ENCODE measurements around the gene HPCAL4. TPM values are rescaled to one million over a fixed set of nuclear protein-coding genes. Genes with fewer than 3 reads are reported as not detected.

Gene HPCAL4
- total RNA-seq, 1 donor from 2014 or later, result 0.49 TPM

GRCh38 chr1:39694026-39694425 lies 2.8 kb upstream of the HPCAL4 start:
- peaks cover 96% of the 10 kb centered on the region for H3K27me3 Mint-ChIP-seq (ENCODE audit: low read depth)

DNA sequence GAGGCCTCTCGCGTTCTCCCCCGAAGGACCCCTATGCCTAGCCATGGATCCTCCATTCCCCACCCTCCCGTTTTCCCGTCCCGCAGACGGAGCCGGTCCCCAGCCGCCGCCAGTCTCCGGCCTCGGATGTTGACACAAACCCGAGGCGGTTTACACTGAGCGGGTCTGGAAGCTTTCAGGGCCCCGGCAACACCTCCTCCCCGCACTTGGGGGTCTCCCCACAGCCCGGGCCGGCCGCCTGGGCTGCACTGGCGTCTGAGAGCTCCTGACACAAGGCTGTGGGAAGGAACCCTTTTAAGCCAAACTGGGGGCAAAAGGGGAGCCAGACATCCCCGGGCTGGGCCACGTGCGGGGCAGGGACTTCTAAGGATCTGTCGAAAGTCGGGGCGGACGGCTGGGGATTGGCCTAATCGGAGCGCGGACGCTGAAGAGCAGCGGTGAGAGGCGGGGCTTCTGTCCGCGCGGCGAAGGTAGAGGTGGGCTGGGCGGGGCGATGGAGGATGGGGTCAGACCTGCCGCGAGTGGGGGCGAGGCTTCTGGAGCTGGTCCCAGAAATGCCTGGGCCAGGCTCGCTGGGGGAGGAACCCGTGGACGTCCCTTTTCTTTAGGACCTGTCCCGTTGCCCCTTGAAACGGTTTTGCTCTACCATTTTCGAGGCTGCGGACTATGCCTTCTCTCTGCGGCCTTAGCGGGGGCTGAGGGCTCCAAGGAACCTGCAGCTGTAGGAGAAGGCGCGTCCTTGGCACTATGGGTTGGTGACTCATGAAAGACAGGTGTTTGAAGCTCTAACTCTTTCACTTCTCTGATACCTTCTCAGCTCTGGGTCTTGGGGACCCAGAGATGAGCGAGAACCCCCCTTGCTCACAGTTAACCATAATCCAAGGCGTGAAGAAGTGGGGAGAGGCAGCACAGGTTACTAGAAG lies 1.2 kb upstream of the HPCAL4 start:
- no peak for DNase-seq (ENCODE audit: low read depth, low spot score)
- H3K9me3 Mint-ChIP-seq, result no peaks in the 10 kb centered on the region
- H3K4me3 Mint-ChIP-seq, result peak overlapping the region; percentile 60
- TF ChIP-seq, protein P1, sequence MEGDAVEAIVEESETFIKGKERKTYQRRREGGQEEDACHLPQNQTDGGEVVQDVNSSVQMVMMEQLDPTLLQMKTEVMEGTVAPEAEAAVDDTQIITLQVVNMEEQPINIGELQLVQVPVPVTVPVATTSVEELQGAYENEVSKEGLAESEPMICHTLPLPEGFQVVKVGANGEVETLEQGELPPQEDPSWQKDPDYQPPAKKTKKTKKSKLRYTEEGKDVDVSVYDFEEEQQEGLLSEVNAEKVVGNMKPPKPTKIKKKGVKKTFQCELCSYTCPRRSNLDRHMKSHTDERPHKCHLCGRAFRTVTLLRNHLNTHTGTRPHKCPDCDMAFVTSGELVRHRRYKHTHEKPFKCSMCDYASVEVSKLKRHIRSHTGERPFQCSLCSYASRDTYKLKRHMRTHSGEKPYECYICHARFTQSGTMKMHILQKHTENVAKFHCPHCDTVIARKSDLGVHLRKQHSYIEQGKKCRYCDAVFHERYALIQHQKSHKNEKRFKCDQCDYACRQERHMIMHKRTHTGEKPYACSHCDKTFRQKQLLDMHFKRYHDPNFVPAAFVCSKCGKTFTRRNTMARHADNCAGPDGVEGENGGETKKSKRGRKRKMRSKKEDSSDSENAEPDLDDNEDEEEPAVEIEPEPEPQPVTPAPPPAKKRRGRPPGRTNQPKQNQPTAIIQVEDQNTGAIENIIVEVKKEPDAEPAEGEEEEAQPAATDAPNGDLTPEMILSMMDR (conservative IDR thresholded peaks at IDR 0.05), result no peak
- peaks cover 96% of the 10 kb centered on the region for H3K27me3 Mint-ChIP-seq (ENCODE audit: low read depth)
- peaks cover 15% of the 10 kb centered on the region for H3K4me1 Mint-ChIP-seq
- H3K27ac Mint-ChIP-seq (ENCODE audit: unreplicated experiment), result no peak overlapping the region
- H3K36me3 Mint-ChIP-seq (ENCODE audit: low read depth), result no peaks in the 10 kb centered on the region

More at GRCh38 chr1:39694026-39694425, 2.8 kb upstream of the HPCAL4 start:
- TF ChIP-seq, protein P1 (conservative IDR thresholded peaks at IDR 0.05), result no peak
- DNase-seq (ENCODE audit: low read depth, low spot score), result no peak
- Mint-ChIP-seq H3K27ac (ENCODE audit: unreplicated experiment) (no peak overlapping the region), H3K36me3 (ENCODE audit: low read depth) (no peaks in the 10 kb centered on the region), H3K4me3 (no peak overlapping the region), H3K9me3 (no peaks in the 10 kb centered on the region), H3K4me1 (peaks cover 15% of the 10 kb centered on the region)

- H3K4me1 Mint-ChIP-seq, result peaks cover 15% of the 10 kb centered on the region
- H3K4me3 Mint-ChIP-seq, result peak overlapping the region; percentile 69
Observed at GRCh38 chr1:39690794-39691382, 345 bp downstream of the HPCAL4 start.

GRCh38 chr1:39690225-39690624 lies 1.0 kb downstream of the HPCAL4 start:
- Mint-ChIP-seq H3K9me3 (no peaks in the 10 kb centered on the region), H3K27me3 (ENCODE audit: low read depth) (peaks cover 91% of the 10 kb centered on the region), H3K4me3 (peak overlapping the region; percentile 40), H3K27ac (ENCODE audit: unreplicated experiment) (no peak overlapping the region), H3K4me1 (peaks cover 15% of the 10 kb centered on the region), H3K36me3 (ENCODE audit: low read depth) (no peaks in the 10 kb centered on the region)
- no peak for DNase-seq (ENCODE audit: low read depth, low spot score)
- TF ChIP-seq, protein P1 (conservative IDR thresholded peaks at IDR 0.05), result no peak

More at GRCh38 chr1:39690794-39691382, 345 bp downstream of the HPCAL4 start:
- H3K9me3 Mint-ChIP-seq, result no peaks in the 10 kb centered on the region
- no peaks in the 10 kb centered on the region for H3K36me3 Mint-ChIP-seq (ENCODE audit: low read depth)
- H3K27ac Mint-ChIP-seq (ENCODE audit: unreplicated experiment), result no peak overlapping the region
- TF ChIP-seq, protein P1 (conservative IDR thresholded peaks at IDR 0.05), result no peak
- DNase-seq (ENCODE audit: low read depth, low spot score), result no peak
- H3K27me3 Mint-ChIP-seq (ENCODE audit: low read depth), result peaks cover 97% of the 10 kb centered on the region

GRCh38 chr1:39689635-39690034 lies 1.6 kb downstream of the HPCAL4 start:
- TF ChIP-seq, protein P1 (conservative IDR thresholded peaks at IDR 0.05), result no peak
- no peak for DNase-seq (ENCODE audit: low read depth, low spot score)
- Mint-ChIP-seq H3K4me3 (no peak overlapping the region), H3K4me1 (peaks cover 15% of the 10 kb centered on the region), H3K27me3 (ENCODE audit: low read depth) (peaks cover 91% of the 10 kb centered on the region), H3K36me3 (ENCODE audit: low read depth) (no peaks in the 10 kb centered on the region), H3K9me3 (no peaks in the 10 kb centered on the region), H3K27ac (ENCODE audit: unreplicated experiment) (no peak overlapping the region)

Data from neural crest cell (in vitro differentiated cells).